ENCODE results near the gene LAX1.
"Not testable (repeated sequence)": the region's sequence is repeated elsewhere in the genome, so short reads cannot be mapped to it uniquely, and the experiment has no call there.

Gene LAX1

DNA sequence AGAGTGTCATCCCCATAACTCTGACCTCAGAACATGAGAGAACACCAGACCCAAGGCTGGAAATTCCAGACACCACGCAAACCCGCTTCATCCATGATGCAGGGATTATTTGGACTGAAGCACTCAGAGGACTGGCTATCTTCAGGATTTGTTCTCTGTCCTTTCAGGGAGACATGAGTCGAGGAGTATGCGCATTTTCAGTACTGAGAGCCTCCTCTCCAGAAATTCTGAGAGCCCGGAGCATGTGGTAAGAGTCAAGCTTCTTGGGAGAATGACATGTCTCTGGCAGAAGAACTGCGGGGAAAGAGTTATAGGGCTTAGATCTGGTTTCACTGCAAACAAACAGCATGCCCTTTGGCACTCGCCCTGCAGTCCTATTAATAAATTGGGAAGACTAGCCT is 6.9 kb downstream of the LAX1 start:
- H3K9me3 ChIP-seq (ENCODE audit: control insufficient read depth, insufficient read depth, low read length) = no peaks in the 10 kb centered on the region
- H3K36me3 ChIP-seq (ENCODE audit: control insufficient read depth, insufficient read depth, low read length) = no peaks in the 10 kb centered on the region
- no peaks in the 10 kb centered on the region for H3K27me3 ChIP-seq (ENCODE audit: control insufficient read depth, insufficient read depth, low read length)
- no peaks in the 10 kb centered on the region for H3K4me1 ChIP-seq (ENCODE audit: control insufficient read depth, insufficient read depth, low read length)
- no peak overlapping the region for H3K9ac ChIP-seq (ENCODE audit: low read depth, low read length)
- H3K4me3 ChIP-seq (ENCODE audit: low read depth, low read length) = no peak overlapping the region

DNA sequence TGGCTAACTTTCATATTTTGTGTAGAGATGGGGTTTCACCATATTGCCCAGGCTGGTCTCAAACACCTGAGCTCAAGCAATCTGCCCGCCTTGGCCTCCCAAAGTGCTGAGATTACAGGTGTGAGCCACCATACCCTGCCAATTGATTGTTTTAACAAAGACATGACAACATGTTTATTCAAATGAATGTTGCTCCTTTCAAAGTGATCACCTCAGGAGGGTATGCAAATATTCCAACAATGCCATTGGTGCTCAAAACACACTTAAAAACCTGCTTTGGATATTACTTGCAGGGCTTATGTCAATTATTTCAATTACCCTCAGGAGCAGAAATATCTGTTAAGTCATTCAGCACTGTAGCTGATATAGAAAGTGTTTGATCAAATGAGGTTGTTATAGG is 7.9 kb downstream of the LAX1 start:
- Histone ChIP-seq H3K27me3 (ENCODE audit: control insufficient read depth, insufficient read depth, low read length) (no peaks in the 10 kb centered on the region), H3K4me3 (ENCODE audit: low read depth, low read length) (no peak overlapping the region), H3K4me1 (ENCODE audit: control insufficient read depth, insufficient read depth, low read length) (no peaks in the 10 kb centered on the region), H3K9ac (ENCODE audit: low read depth, low read length) (no peak overlapping the region), H3K36me3 (ENCODE audit: control insufficient read depth, insufficient read depth, low read length) (no peaks in the 10 kb centered on the region), H3K9me3 (ENCODE audit: control insufficient read depth, insufficient read depth, low read length) (no peaks in the 10 kb centered on the region)

DNA sequence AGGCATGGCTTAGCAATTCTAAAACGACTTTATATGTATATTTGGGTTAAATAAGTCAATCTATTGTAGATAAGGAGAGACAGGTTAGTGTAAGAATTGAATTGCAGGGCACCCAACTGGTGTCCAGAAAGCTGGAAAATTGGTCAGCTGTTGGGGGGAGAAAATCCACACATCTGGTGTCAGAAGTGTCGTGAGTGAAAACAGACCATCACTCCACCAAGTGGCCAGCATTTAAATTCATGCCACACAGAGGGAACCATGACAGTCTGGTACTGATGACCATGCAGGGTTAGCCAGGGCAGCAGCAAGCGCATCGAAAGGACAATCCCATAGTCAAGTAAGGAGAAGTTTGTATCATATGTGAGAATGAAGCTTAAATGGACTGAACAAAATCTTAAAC is 11.7 kb downstream of the LAX1 start:
- no peak overlapping the region for H3K4me3 ChIP-seq (ENCODE audit: low read depth, low read length)
- no peak overlapping the region for H3K9ac ChIP-seq (ENCODE audit: low read depth, low read length)
- no peaks in the 10 kb centered on the region for H3K27me3 ChIP-seq (ENCODE audit: control insufficient read depth, insufficient read depth, low read length)

DNA sequence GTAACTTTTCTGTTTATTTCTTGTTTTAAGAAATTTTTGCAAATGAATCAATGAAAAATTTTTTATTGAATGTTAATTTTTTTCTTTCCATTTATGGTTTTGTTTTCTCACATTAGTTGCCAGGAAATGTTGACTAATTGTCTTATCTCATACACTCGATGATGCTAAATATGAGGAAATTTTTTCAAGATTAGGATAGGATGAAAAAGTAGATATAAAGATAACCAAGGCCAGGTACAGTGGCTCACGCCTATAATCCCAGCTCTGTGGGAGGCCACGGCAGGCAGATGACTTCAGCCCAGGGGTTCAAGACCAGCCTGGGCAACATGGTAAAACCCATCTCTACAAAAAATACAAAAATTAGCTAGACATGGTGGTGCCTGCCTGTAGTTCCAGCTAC is 12.6 kb downstream of the LAX1 start:
- Histone ChIP-seq H3K36me3 (ENCODE audit: control insufficient read depth, insufficient read depth, low read length) (no peaks in the 10 kb centered on the region), H3K9ac (ENCODE audit: low read depth, low read length) (no peak overlapping the region), H3K9me3 (ENCODE audit: control insufficient read depth, insufficient read depth, low read length) (no peaks in the 10 kb centered on the region), H3K4me1 (ENCODE audit: control insufficient read depth, insufficient read depth, low read length) (no peaks in the 10 kb centered on the region), H3K27me3 (ENCODE audit: control insufficient read depth, insufficient read depth, low read length) (no peaks in the 10 kb centered on the region), H3K4me3 (ENCODE audit: low read depth, low read length) (no peak overlapping the region)

More for the DNA sequence above, 11.7 kb downstream of the LAX1 start:
- H3K9me3 ChIP-seq (ENCODE audit: control insufficient read depth, insufficient read depth, low read length) = no peaks in the 10 kb centered on the region
- H3K4me1 ChIP-seq (ENCODE audit: control insufficient read depth, insufficient read depth, low read length) = no peaks in the 10 kb centered on the region
- no peaks in the 10 kb centered on the region for H3K36me3 ChIP-seq (ENCODE audit: control insufficient read depth, insufficient read depth, low read length)

- Histone ChIP-seq H3K9me3 (ENCODE audit: control insufficient read depth, insufficient read depth, low read length) (no peaks in the 10 kb centered on the region), H3K27me3 (ENCODE audit: control insufficient read depth, insufficient read depth, low read length) (no peaks in the 10 kb centered on the region), H3K4me3 (ENCODE audit: low read depth, low read length) (no peak overlapping the region), H3K36me3 (ENCODE audit: control insufficient read depth, insufficient read depth, low read length) (no peaks in the 10 kb centered on the region), H3K4me1 (ENCODE audit: control insufficient read depth, insufficient read depth, low read length) (no peaks in the 10 kb centered on the region), H3K9ac (ENCODE audit: low read depth, low read length) (no peak overlapping the region)
Measured at GRCh38 chr1:203778146-203778545, 13.2 kb downstream of the LAX1 start.

- Histone ChIP-seq H3K4me3 (ENCODE audit: low read depth, low read length) (no peak overlapping the region), H3K9me3 (ENCODE audit: control insufficient read depth, insufficient read depth, low read length) (no peaks in the 10 kb centered on the region), H3K9ac (ENCODE audit: low read depth, low read length) (no peak overlapping the region), H3K36me3 (ENCODE audit: control insufficient read depth, insufficient read depth, low read length) (no peaks in the 10 kb centered on the region), H3K4me1 (ENCODE audit: control insufficient read depth, insufficient read depth, low read length) (peaks cover 3% of the 10 kb centered on the region), H3K27me3 (ENCODE audit: control insufficient read depth, insufficient read depth, low read length) (no peaks in the 10 kb centered on the region)
Measured at GRCh38 chr1:203778789-203779188, 13.8 kb downstream of the LAX1 start.

DNA sequence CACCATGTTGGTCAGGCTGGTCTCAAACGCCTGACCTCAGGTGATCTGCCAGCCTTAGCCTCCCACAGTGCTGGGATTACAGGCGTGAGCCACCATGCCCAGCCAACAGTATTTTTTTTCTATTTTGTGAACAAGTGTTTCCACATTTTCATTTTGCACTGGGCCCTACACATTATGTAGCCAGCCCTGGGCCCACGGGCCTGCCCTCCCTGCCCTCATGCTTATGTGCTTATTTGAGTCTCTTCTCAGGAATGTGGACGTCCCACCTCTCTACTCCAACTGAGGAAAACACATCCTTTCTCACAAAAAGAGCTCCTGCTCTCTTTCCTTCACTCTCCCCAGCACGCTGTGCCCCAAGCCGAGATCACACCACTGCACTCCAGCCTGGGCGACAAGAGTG is 17.0 kb downstream of the LAX1 start:
- H3K27me3 ChIP-seq (ENCODE audit: control insufficient read depth, insufficient read depth, low read length) = no peaks in the 10 kb centered on the region
- H3K9me3 ChIP-seq (ENCODE audit: control insufficient read depth, insufficient read depth, low read length) = peaks cover 4% of the 10 kb centered on the region
- peaks cover 6% of the 10 kb centered on the region for H3K4me1 ChIP-seq (ENCODE audit: control insufficient read depth, insufficient read depth, low read length)
- H3K36me3 ChIP-seq (ENCODE audit: control insufficient read depth, insufficient read depth, low read length) = no peaks in the 10 kb centered on the region
- no peak overlapping the region for H3K4me3 ChIP-seq (ENCODE audit: low read depth, low read length)
- H3K9ac ChIP-seq (ENCODE audit: low read depth, low read length) = no peak overlapping the region

DNA sequence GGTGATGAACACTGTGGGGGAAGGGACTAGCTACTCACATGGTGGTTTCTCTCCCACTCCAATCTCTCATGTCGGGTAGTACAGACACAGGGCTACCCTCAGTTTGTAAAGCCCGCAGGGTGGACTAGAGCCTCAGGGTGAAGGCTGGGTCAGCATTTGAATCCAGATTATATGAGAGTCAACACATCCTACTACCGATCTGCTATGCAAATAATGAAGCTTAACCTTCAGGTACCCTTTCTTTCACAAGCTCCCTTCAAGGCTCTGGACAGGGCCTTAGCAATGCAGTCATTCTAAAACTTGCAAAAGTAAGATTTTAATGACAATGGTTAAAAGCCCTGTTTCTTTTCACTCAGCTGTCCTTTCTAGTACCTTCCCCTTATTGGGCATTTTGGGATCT is 25.0 kb downstream of the LAX1 start:
- Histone ChIP-seq H3K36me3 (ENCODE audit: control insufficient read depth, insufficient read depth, low read length) (no peaks in the 10 kb centered on the region), H3K4me3 (ENCODE audit: low read depth, low read length) (no peak overlapping the region), H3K9ac (ENCODE audit: low read depth, low read length) (no peak overlapping the region)

GRCh38 chr1:203791498-203791897 is 26.5 kb downstream of the LAX1 start:
- H3K9ac ChIP-seq (ENCODE audit: low read depth, low read length) = no peak overlapping the region
- peaks cover 13% of the 10 kb centered on the region for H3K4me1 ChIP-seq (ENCODE audit: control insufficient read depth, insufficient read depth, low read length)
- H3K27me3 ChIP-seq (ENCODE audit: control insufficient read depth, insufficient read depth, low read length) = no peaks in the 10 kb centered on the region
- H3K4me3 ChIP-seq (ENCODE audit: low read depth, low read length) = no peak overlapping the region
- H3K36me3 ChIP-seq (ENCODE audit: control insufficient read depth, insufficient read depth, low read length) = no peaks in the 10 kb centered on the region
- no peaks in the 10 kb centered on the region for H3K9me3 ChIP-seq (ENCODE audit: control insufficient read depth, insufficient read depth, low read length)

More for the DNA sequence above, 25.0 kb downstream of the LAX1 start:
- Histone ChIP-seq H3K4me1 (ENCODE audit: control insufficient read depth, insufficient read depth, low read length) (peaks cover 11% of the 10 kb centered on the region), H3K27me3 (ENCODE audit: control insufficient read depth, insufficient read depth, low read length) (no peaks in the 10 kb centered on the region), H3K9me3 (ENCODE audit: control insufficient read depth, insufficient read depth, low read length) (peaks cover 4% of the 10 kb centered on the region)

- Histone ChIP-seq H3K4me1 (ENCODE audit: control insufficient read depth, insufficient read depth, low read length) (peaks cover 13% of the 10 kb centered on the region), H3K9me3 (ENCODE audit: control insufficient read depth, insufficient read depth, low read length) (no peaks in the 10 kb centered on the region), H3K27me3 (ENCODE audit: control insufficient read depth, insufficient read depth, low read length) (no peaks in the 10 kb centered on the region), H3K36me3 (ENCODE audit: control insufficient read depth, insufficient read depth, low read length) (no peaks in the 10 kb centered on the region), H3K9ac (ENCODE audit: low read depth, low read length) (no peak overlapping the region), H3K4me3 (ENCODE audit: low read depth, low read length) (no peak overlapping the region)
Measured at GRCh38 chr1:203792486-203792885, 27.5 kb downstream of the LAX1 start.

- not testable (repeated sequence) for H3K9ac ChIP-seq (ENCODE audit: low read depth, low read length); H3K9me3 ChIP-seq (ENCODE audit: control insufficient read depth, insufficient read depth, low read length); H3K27me3 ChIP-seq (ENCODE audit: control insufficient read depth, insufficient read depth, low read length); H3K4me3 ChIP-seq (ENCODE audit: low read depth, low read length); H3K36me3 ChIP-seq (ENCODE audit: control insufficient read depth, insufficient read depth, low read length)
- H3K4me1 ChIP-seq (ENCODE audit: control insufficient read depth, insufficient read depth, low read length) = peaks cover 13% of the 10 kb centered on the region
Measured at GRCh38 chr1:203793561-203793960, 28.6 kb downstream of the LAX1 start.

GRCh38 chr1:203794764-203795440 is 29.9 kb downstream of the LAX1 start:
- Histone ChIP-seq H3K36me3 (ENCODE audit: control insufficient read depth, insufficient read depth, low read length) (peaks cover 11% of the 10 kb centered on the region), H3K9me3 (ENCODE audit: control insufficient read depth, insufficient read depth, low read length) (no peaks in the 10 kb centered on the region), H3K4me3 (ENCODE audit: low read depth, low read length) (peak overlapping the region; percentile 71), H3K9ac (ENCODE audit: low read depth, low read length) (no peak overlapping the region), H3K4me1 (ENCODE audit: control insufficient read depth, insufficient read depth, low read length) (peaks cover 9% of the 10 kb centered on the region), H3K27me3 (ENCODE audit: control insufficient read depth, insufficient read depth, low read length) (no peaks in the 10 kb centered on the region)

Measured in iPS-15b (cell line).